WERI-Rb-1 (cell line): ENCODE measurements around the gene IFNE.

Experiments used
- DNase-seq: peaks from one replicate; pipeline ENCODE4 v3.0.0-alpha.2; 2020
- H3K27ac ChIP-seq: fragments of 250-450 bp; sonication (Bioruptor Pico); 2 replicates; pipeline ENCODE4 v1.5.1; 2020; ENCODE audit warnings: mild to moderate bottlenecking, moderate library complexity
- H3K27me3 ChIP-seq: fragments of 250-450 bp; sonication (Bioruptor Pico); 2 replicates; pipeline ENCODE4 v1.5.1; 2021; ENCODE audit warnings: mild to moderate bottlenecking, low read depth, moderate library complexity; ENCODE audit not compliant: insufficient read depth, severe bottlenecking
- H3K36me3 ChIP-seq: fragments of 250-450 bp; sonication (Bioruptor Pico); 2 replicates; pipeline ENCODE4 v1.5.1; 2020; ENCODE audit warnings: mild to moderate bottlenecking, moderate library complexity
- H3K4me3 ChIP-seq: 2 replicates; pipeline ENCODE4 v1.5.1; 2011; ENCODE audit warnings: low read depth, mild to moderate bottlenecking, control low read depth, low read length
- H3K9me3 ChIP-seq: fragments of 250-450 bp; sonication (Bioruptor Pico); 2 replicates; pipeline ENCODE4 v1.5.1; 2021; ENCODE audit warnings: mild to moderate bottlenecking, moderate library complexity; ENCODE audit not compliant: severe bottlenecking
- CTCF ChIP-seq: IDR thresholded peaks from 2 replicates; pipeline ENCODE4 v1.5.1; 2011; ENCODE audit warnings: low read depth, mild to moderate bottlenecking, control low read depth, inconsistent platforms, low read length

Gene IFNE

DNA sequence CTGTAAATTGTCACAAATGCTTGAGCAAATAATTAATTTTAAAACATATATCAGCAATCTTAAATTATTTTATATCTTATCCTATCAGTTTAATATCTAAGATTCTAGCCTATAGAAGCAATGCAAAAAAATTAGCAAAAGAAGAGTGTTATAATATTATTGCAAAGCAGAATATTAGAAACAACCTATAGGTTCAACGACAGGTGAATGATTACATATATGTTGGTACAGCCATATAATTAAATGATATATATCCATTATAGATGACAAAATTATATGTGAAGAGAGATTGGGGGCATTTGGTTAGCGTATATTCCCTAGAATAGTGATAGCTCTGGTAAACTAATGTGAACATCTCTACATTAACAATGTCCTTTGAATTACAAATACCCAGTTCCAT is at the start of gene IFNE:
Gene IFNE (minus strand): TSS at position 101 of the 400 bp plus-strand sequence. CDS start 619 bp downstream, outside the sequence.
- Histone ChIP-seq H3K27me3 (peaks cover 21% of the 10 kb centered on the region), H3K36me3 (no peaks in the 10 kb centered on the region), H3K27ac (no peak within 1 kb of the TSS), H3K9me3 (no peaks in the 10 kb centered on the region), H3K4me3 (no peak within 1 kb of the TSS)
- no peak for TF ChIP-seq CTCF
- no peak for DNase-seq

DNA sequence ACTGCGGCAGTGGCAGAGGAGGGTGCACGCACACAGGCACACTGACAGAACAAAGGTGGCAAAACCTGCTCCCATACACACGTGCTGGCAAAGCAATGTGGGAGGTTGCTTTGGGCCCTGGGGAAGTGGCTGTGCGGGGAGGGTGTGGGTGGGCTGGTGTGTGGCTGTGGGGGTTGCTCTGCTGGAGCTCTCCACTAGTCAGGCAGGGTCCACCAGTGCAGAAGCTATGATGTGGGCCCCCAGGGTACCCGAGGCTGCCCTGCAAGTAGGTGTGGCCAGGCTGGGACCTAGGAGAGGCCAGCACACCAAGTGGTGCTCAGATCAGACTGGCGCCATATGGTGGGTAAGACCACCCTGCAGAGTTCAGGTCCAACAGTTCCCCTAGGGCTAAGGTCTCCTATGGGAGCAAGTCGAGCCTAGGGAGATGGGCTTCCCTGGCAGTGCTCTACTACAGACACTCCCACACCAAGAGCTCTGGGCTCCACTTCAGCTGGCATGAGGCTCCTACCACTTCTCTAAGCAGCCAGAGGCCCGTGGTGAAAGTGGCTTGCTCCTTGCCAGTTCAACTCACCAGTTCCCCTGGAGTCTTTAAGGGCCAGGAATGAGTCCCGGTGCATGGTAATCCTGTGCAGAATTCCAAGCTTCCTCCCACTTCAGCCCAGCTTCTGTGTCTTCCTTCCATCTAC is 46.2 kb upstream of the IFNE start:
- Histone ChIP-seq H3K4me3 (no peak overlapping the region), H3K36me3 (no peaks in the 10 kb centered on the region), H3K27ac (no peak overlapping the region), H3K27me3 (peaks cover 10% of the 10 kb centered on the region), H3K9me3 (no peaks in the 10 kb centered on the region)
- TF ChIP-seq CTCF = no peak
- DNase-seq = no peak

- Histone ChIP-seq H3K9me3 (no peaks in the 10 kb centered on the region), H3K4me3 (no peak overlapping the region), H3K36me3 (no peaks in the 10 kb centered on the region), H3K27me3 (peaks cover 10% of the 10 kb centered on the region), H3K27ac (no peak overlapping the region)
- DNase-seq = no peak
- TF ChIP-seq CTCF = no peak
Measured at GRCh38 chr9:21527579-21527978, 45.5 kb upstream of the IFNE start.

DNA sequence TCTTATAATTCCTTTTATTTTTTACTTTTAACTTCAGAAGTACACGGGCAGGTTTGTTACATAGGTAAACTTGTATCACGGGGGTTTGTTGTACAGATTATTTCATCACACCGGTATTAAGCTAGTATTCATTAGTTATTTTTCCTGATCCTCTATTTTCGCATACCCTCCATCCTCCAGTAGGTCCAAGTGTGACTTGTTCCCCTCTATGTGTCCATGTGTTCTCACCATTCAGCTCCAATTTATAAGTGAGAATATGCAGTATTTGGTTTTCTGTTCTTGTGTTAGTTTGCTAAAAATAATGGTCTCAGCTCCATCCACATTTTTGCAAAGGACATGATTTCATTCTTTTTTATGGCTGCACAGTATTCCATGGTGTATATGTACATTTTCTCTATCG is 43.1 kb upstream of the IFNE start:
- Histone ChIP-seq H3K9me3 (no peaks in the 10 kb centered on the region), H3K27me3 (peaks cover 10% of the 10 kb centered on the region), H3K27ac (no peak overlapping the region), H3K4me3 (no peak overlapping the region), H3K36me3 (no peaks in the 10 kb centered on the region)
- no peak for DNase-seq
- TF ChIP-seq CTCF = no peak

GRCh38 chr9:21524099-21524830 is 42.2 kb upstream of the IFNE start:
- no peak overlapping the region for H3K4me3 ChIP-seq
- no peak for DNase-seq
- H3K36me3 ChIP-seq = no peaks in the 10 kb centered on the region
- no peak for TF ChIP-seq CTCF
- H3K9me3 ChIP-seq = no peaks in the 10 kb centered on the region
- peaks cover 9% of the 10 kb centered on the region for H3K27me3 ChIP-seq
- H3K27ac ChIP-seq = no peak overlapping the region
